Skeletal muscle tissue (tissue), 4 donors: ENCODE data around the gene OR51E2. TPM values are rescaled to one million over a fixed set of nuclear protein-coding genes. Genes with fewer than 3 reads are reported as not detected.

Experiments used
- H3K27ac ChIP-seq: one replicate; pipeline ENCODE4 v1.7.0; 2013; ENCODE audit warnings: mild to moderate bottlenecking, low read depth, low read length, inconsistent platforms
- H3K27me3 ChIP-seq, 3 donors: one replicate each; pipeline ENCODE4 v1.7.0; 2013; ENCODE audit warnings: low read length in 3 of 3; ENCODE audit not compliant: control insufficient read depth in 3 of 3, insufficient read depth in 3 of 3
- H3K36me3 ChIP-seq, 3 donors: one replicate each; pipeline ENCODE4 v1.7.0; 2013; ENCODE audit warnings: low read length in 3 of 3; ENCODE audit not compliant: control insufficient read depth in 3 of 3, insufficient read depth in 3 of 3
- H3K4me1 ChIP-seq, 3 donors: one replicate each; pipeline ENCODE4 v1.7.0; 2013; ENCODE audit warnings: low read length in 3 of 3, mild to moderate bottlenecking in 3 of 3; ENCODE audit not compliant: control insufficient read depth in 3 of 3, insufficient read depth in 3 of 3
- H3K4me3 ChIP-seq, 3 donors: one replicate each; pipeline ENCODE4 v1.7.0; 2013; ENCODE audit warnings: low read length in 3 of 3
- H3K9ac ChIP-seq, 3 donors: one replicate each; pipeline ENCODE4 v1.7.0; 2013; ENCODE audit warnings: low read length in 3 of 3, mild to moderate bottlenecking in 3 of 3, moderate library complexity in 2 of 3, low read depth in 1 of 3
- H3K9me3 ChIP-seq, 3 donors: one replicate each; pipeline ENCODE4 v1.7.0; 2013; ENCODE audit warnings: low read length in 3 of 3; ENCODE audit not compliant: control insufficient read depth in 3 of 3
- total RNA-seq: library from RNA; depleted of rRNA; stranded (reverse); fragments of >200 nt; gene quantifications from one replicate; pipeline ENCODE4 v1.2.3, GENCODE V29; 2014
- donor health status: Osteomylitis.

The OR51E2 gene
- total RNA-seq, 1 donor from 2014 or later: 0.52 TPM

DNA sequence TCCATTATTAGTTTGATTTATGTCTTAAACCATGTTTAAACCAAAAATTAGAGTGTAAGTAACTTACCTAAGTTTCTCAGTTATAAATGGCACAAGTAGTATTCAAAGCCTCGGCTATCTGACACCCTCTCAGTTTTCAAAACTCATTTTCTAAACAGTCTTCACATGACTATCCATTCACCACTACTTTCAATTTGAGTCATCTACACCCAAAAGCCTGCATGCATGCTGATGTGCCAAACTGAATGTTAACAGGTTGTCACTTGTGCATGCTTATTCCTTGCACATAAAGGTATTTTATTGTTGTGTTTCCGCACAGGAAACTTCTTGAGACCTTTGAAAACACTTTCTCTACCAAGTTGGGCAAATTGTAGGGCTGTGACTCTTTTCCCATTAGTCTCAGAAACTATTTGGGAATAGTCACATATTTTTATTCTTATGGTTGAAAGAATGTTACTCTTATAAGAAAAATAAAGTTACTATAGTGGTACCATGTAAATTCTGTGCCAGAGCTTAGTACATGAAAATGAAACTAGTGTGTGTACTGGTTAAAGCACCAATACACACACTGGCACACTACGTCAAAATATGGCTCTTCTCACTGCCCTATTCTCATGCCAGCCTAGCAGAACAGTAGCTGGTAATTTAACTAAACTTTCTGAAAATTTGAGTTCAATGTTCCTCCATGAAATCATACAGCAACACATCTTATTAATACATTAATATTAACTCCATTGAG is 2.2 kb upstream of the OR51E2 start:
- Histone ChIP-seq H3K36me3 (no peaks in the 10 kb centered on the region), H3K9me3 (no peaks in the 10 kb centered on the region), H3K4me3 (no peak overlapping the region), H3K9ac (no peak overlapping the region), H3K27ac (no peak overlapping the region), H3K4me1 (peaks cover 0 to 9% (median 8%) of the 10 kb centered on the region in 3 donors), H3K27me3 (no peaks in the 10 kb centered on the region)

DNA sequence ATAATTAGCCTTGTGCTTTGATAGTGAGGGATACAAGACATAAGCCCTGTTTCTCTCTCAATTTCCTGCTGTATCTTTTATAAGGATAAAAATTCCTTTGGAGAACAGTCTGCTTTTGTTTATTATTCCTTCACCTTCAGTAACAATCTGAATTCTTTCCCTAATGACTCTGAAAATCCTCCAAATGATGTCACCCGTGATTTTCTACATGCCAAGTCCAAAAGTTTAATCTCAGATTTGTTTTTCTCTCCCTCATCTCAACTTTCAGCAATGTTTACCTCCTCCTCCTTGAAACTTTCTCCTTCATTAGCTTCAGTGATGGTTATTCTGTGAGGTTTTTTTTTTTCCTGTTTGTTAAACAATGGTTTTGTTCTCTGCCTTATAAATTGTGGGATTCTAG is 2.2 kb downstream of the OR51E2 start:
- no peak overlapping the region for H3K27ac ChIP-seq
- H3K4me3 ChIP-seq: no peak overlapping the region

DNA sequence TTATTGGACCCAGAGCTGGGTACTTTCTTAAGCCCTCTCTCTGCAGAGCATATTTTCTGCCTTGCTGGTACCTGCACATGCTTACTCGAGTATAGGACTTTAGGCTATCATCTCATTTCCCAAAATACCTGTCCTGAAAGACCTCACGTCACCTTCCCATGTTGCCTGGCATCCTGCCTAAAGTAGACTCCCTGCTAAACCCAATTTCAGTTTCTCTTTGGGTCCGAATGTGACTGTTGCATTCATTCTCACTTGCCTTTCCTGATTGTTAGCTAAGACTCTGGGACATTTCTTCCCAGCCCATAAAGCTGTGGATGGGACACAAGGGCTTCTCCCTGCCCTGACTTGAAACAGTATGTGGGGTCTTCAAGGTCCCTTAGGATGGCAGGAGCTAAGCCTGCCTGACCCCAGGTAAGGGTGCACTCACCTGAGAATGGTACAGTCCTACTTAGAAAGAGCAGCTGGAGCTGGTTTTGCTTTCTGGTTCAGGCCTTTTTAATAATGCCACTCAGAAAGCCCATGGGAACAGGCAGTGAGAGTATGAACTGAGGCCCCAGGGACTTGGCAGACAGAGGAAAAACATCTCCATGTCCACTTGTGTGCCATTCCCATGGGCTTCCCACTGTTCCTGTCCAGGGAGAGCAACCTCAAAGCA is 12.9 kb downstream of the OR51E2 start:
- Histone ChIP-seq H3K27me3 (no peaks in the 10 kb centered on the region), H3K4me1 (no peaks in the 10 kb centered on the region), H3K36me3 (no peaks in the 10 kb centered on the region), H3K4me3 (no peak overlapping the region), H3K27ac (no peak overlapping the region), H3K9ac (no peak overlapping the region), H3K9me3 (no peaks in the 10 kb centered on the region)

More for the DNA sequence above, 2.2 kb downstream of the OR51E2 start:
- no peaks in the 10 kb centered on the region for H3K27me3 ChIP-seq
- no peaks in the 10 kb centered on the region for H3K9me3 ChIP-seq
- no peaks in the 10 kb centered on the region for H3K36me3 ChIP-seq
- H3K9ac ChIP-seq: no peak overlapping the region
- no peaks in the 10 kb centered on the region for H3K4me1 ChIP-seq

DNA sequence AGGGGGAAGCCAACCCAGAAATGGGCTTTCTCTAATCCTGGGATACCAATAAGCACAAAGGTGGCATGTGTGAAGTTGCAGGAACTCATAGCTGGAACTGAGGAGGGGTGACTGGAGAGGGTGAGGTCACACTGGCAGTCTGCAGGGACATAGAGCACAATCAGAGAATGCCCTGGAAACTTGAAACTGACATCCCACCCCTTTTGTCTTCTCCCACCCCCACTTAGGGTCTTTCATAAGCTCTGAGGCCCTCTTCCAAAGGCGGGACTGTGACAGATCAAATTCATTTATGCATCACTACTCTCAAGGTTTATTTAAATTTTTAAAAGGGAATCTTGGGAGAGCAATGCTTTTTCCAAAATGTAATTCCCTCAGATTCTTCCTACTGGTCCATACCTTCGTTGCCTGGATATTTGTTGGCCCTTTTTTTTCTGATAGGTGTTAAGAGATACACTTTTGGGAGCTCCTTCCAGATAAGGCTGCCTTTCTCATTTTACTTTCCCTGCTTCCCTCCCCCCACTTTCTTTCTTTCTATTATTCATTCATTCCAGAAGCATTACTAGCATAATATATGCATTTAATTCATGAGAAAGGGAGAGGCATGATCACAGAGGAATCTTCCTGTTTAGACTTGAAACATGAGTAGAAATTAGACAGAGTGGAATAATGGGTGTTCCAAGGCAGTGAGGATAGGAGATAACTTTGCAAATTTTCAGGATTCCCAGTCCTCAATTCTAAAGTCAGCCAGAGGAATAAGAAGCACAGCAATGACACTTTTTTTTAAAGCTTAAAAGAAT is 14.8 kb downstream of the OR51E2 start:
- no peak overlapping the region for H3K27ac ChIP-seq
- no peaks in the 10 kb centered on the region for H3K27me3 ChIP-seq
- no peak overlapping the region for H3K4me3 ChIP-seq
- H3K4me1 ChIP-seq: no peaks in the 10 kb centered on the region
- no peaks in the 10 kb centered on the region for H3K9me3 ChIP-seq
- no peak overlapping the region for H3K9ac ChIP-seq
- H3K36me3 ChIP-seq: no peaks in the 10 kb centered on the region

DNA sequence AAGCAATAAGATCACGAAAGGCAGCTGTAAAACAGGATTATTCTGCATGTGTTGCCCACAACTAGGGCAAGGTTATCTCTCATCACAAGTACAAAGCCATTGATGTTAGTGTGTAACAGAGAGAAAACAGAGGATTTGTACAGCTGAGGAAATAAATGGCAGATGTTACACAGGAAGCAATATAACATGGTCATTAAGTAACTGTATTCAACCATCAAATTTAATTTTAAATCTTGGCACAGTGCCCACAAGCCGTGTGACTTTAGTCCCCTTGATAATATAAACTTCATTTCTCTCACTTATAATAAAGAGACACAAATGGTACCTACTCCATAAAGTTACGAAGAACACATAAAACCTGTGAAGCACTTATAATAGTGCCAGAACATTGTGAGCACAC is 17.3 kb downstream of the OR51E2 start:
- Histone ChIP-seq H3K27me3 (no peaks in the 10 kb centered on the region), H3K9me3 (no peaks in the 10 kb centered on the region), H3K4me1 (no peaks in the 10 kb centered on the region), H3K4me3 (no peak overlapping the region), H3K36me3 (no peaks in the 10 kb centered on the region), H3K9ac (no peak overlapping the region), H3K27ac (no peak overlapping the region)

DNA sequence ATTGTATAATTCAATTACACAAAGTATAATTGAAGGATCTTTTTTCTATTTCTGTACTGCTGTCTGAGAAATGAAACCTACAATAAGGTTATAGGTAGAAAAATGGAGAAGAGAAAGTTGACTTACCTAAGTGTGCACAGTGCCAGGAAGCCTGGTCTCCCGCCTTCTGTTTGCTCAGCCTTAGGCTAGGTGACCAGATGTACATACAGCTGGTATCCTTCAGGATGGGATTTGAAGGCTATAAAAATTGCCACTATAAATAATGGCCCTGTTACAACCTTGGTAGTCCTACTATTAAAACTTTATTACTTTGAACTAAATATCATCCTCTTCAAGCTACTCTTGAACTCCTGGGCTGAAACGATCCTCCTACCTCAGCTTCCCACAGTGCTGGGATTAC is 19.7 kb downstream of the OR51E2 start:
- Histone ChIP-seq H3K4me1 (no peaks in the 10 kb centered on the region), H3K27me3 (no peaks in the 10 kb centered on the region), H3K9ac (no peak overlapping the region), H3K4me3 (no peak overlapping the region), H3K9me3 (no peaks in the 10 kb centered on the region), H3K27ac (no peak overlapping the region), H3K36me3 (no peaks in the 10 kb centered on the region)

DNA sequence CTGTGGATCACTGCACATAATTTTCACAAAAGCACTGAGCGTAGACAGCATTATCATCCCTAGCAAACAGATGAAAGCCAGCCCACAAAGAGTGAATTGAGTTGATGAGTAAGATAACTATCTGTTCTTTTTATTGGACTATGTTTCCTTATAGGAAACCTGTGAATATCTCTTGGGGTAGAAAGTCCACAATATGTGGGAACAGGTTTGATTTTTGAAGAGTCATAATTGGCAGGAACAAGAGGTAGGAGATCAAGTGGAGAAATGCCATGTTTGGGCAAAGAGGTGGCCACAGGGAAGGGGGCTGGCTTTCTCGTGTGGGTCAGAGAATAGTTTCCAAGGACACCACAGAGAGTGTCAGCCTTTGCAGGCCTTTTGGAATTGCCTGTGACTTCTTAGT is 23.9 kb downstream of the OR51E2 start:
- Histone ChIP-seq H3K27ac (no peak overlapping the region), H3K9ac (no peak overlapping the region), H3K36me3 (no peaks in the 10 kb centered on the region), H3K4me3 (no peak overlapping the region), H3K9me3 (no peaks in the 10 kb centered on the region), H3K27me3 (no peaks in the 10 kb centered on the region), H3K4me1 (no peaks in the 10 kb centered on the region)

DNA sequence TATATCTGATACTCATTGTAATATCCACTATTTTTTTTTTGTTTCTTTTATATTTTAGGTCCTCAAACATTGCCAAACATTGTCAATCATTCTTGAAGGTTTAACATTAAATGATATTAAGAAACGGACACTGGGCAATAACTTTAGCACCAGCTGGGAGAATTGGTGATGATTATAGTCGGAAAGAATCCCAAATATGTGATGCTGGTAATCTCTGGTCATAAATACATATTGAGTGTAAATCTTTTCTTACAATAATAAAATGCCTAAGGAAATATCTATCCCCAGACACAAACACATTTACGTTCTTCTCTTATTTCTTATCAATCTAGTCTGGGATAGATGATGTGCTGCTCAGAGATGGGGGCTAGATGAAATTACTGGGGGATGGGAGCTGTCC is 25.2 kb downstream of the OR51E2 start:
- H3K36me3 ChIP-seq: no peaks in the 10 kb centered on the region
- H3K9me3 ChIP-seq: no peaks in the 10 kb centered on the region
- no peak overlapping the region for H3K27ac ChIP-seq
- no peaks in the 10 kb centered on the region for H3K4me1 ChIP-seq
- H3K9ac ChIP-seq: no peak overlapping the region
- no peak overlapping the region for H3K4me3 ChIP-seq
- no peaks in the 10 kb centered on the region for H3K27me3 ChIP-seq

DNA sequence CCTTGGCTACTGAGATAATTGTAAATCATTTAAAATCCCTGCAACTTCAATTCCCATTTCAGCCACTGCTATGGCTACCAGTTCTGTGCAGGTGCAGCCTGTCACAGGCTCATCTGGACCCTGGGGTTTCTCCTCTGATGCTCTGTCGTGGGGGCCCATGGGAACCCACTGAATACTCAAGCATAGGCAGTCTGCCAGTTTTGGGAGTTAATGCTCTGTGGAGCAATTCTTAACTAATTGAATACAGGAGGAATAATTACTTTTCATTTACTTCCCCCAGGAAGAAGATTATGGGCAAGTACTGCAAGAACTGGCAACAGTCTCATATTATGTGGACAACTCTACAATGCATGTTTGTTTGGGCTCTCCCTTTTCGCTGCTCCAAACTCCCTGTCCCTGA is 25.9 kb downstream of the OR51E2 start:
- no peak overlapping the region for H3K4me3 ChIP-seq
- no peaks in the 10 kb centered on the region for H3K9me3 ChIP-seq
- H3K27ac ChIP-seq: no peak overlapping the region
- H3K4me1 ChIP-seq: no peaks in the 10 kb centered on the region
- H3K9ac ChIP-seq: no peak overlapping the region
- H3K27me3 ChIP-seq: no peaks in the 10 kb centered on the region
- H3K36me3 ChIP-seq: no peaks in the 10 kb centered on the region

DNA sequence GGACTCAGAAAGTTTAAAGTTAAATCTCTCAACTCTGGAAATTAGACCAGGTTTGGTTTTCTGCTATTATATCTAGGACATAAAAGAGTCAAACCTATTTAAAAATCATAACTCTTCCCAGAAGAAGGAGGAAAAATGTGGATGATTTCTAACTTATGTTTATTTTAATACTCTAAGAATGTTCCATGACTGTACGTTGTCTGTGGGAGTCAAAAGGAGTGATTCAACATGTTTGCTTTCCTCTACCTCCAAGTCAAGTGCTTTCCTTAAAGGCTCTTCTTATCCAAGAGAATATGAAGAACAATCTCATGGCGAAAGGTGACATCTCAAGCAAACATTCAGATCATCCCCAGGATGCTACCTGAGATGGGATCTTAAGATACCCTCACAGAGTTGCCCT is 32.2 kb downstream of the OR51E2 start:
- no peaks in the 10 kb centered on the region for H3K27me3 ChIP-seq

More for the DNA sequence above, 32.2 kb downstream of the OR51E2 start:
- H3K9ac ChIP-seq: no peak overlapping the region
- no peak overlapping the region for H3K27ac ChIP-seq
- no peaks in the 10 kb centered on the region for H3K9me3 ChIP-seq
- H3K4me3 ChIP-seq: no peak overlapping the region
- no peaks in the 10 kb centered on the region for H3K4me1 ChIP-seq
- no peaks in the 10 kb centered on the region for H3K36me3 ChIP-seq
